ENCODE data around the gene ROR2. TPM values are rescaled to one million over a fixed set of nuclear protein-coding genes. Genes with fewer than 3 reads are reported as not detected.

The ROR2 gene
- total RNA-seq, 1 experiment from 2014 or later = 2.7 TPM

DNA sequence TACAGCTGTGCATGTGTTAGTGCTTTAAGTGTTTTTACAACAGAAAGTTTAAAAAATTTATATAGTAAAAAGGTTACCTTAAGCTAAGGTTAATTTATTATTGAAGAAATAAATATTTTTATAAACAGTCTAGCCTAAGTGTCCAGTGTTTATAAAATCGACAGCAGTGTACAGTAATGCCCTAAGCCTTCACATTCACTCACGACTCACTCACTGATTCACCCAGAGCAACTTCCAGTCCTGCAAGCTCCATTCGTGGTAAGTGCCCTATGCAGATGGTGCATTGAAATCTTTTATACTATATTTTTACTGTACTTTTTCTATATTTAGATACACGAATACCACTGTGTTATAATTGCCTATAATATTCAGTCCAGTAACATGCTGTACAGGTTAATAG lies 159.1 kb downstream of the ROR2 start:
- H4K91ac ChIP-seq (ENCODE audit: insufficient read length, low read depth, low read length) = no peak overlapping the region
- no peaks in the 10 kb centered on the region for H3K23me2 ChIP-seq (ENCODE audit: insufficient read length, low read depth, low read length, poor library complexity, severe bottlenecking)
- H2BK5ac ChIP-seq (ENCODE audit: insufficient read length, low read length) = no peak overlapping the region
- H3K4me1 Mint-ChIP-seq = no peaks in the 10 kb centered on the region
- H4K8ac ChIP-seq (replicated peaks; ENCODE audit: insufficient read length, low read depth, low read length) = no peak overlapping the region
- no peak overlapping the region for H3K4ac ChIP-seq (ENCODE audit: low read depth, low read length)
- no peak overlapping the region for H3K4me2 ChIP-seq (ENCODE audit: insufficient read depth, insufficient read length, low read length)
- H3T11ph ChIP-seq (ENCODE audit: low read length) = no peak overlapping the region
- H3K27ac ChIP-seq (ENCODE audit: insufficient read length, low read depth, low read length) = no peak overlapping the region
- H3K4me3 Mint-ChIP-seq = no peak overlapping the region
- peaks cover 0 to 10% (median 0%) of the 10 kb centered on the region in 3 experiments; a peak in 3 of 7 replicates for H3K36me3 Mint-ChIP-seq (ENCODE audit: insufficient read depth in 1 of 3, low read depth in 3 of 3)
- no peak overlapping the region for H2BK20ac ChIP-seq (ENCODE audit: low read depth, low read length, poor library complexity, severe bottlenecking)
- peaks cover 3% of the 10 kb centered on the region; the same call in 1 of the 2 replicates for H3K27me3 Mint-ChIP-seq (ENCODE audit: low read depth)
- H3K9me3 Mint-ChIP-seq = peaks cover 0 to 6% of the 10 kb centered on the region in 2 experiments; a peak in 1 of 5 replicates
- no peak overlapping the region for H3K18ac ChIP-seq (ENCODE audit: insufficient read length, low read depth, low read length)
- H4K20me1 ChIP-seq (ENCODE audit: control insufficient read depth, insufficient read depth, insufficient read length) = no peaks in the 10 kb centered on the region
- no peak overlapping the region for H2BK12ac ChIP-seq (ENCODE audit: insufficient read length, low read depth, low read length)
- no peak overlapping the region for H3K23ac ChIP-seq (ENCODE audit: insufficient read length, low read depth, low read length)
- no peaks in the 10 kb centered on the region for H3K79me1 ChIP-seq (ENCODE audit: insufficient read depth, low read depth, low read length, poor library complexity, severe bottlenecking)
- no peaks in the 10 kb centered on the region for H3K27me3 ChIP-seq (ENCODE audit: insufficient read depth, low read length)
- no peak overlapping the region for H3K27ac Mint-ChIP-seq
- H3K4me1 ChIP-seq (ENCODE audit: insufficient read depth, low read length) = no peaks in the 10 kb centered on the region
- H2AK5ac ChIP-seq (ENCODE audit: insufficient read length, low read length) = no peak overlapping the region
- no peak overlapping the region for H3K9ac ChIP-seq (ENCODE audit: extremely low read depth, insufficient read length, low read length)
- H2AFZ ChIP-seq (ENCODE audit: low read length) = no peak overlapping the region
- H3K56ac ChIP-seq (ENCODE audit: insufficient read length, low read depth, low read length) = no peak overlapping the region
- no peaks in the 10 kb centered on the region for H3K79me2 ChIP-seq (ENCODE audit: insufficient read depth, low read length)
- no peak for DNase-seq
- H3K9me3 ChIP-seq (ENCODE audit: control insufficient read depth, low read depth, low read length) = no peaks in the 10 kb centered on the region
- H4K5ac ChIP-seq (ENCODE audit: insufficient read length, low read depth, low read length) = no peak overlapping the region
- H2BK120ac ChIP-seq (ENCODE audit: low read depth, low read length, poor library complexity, severe bottlenecking) = no peak overlapping the region
- WGBS (ENCODE audit: extremely low coverage, insufficient read length, low lambda C conversion rate) = no CpG with 5 or more reads among the region's 4 CpGs
- H3K14ac ChIP-seq (ENCODE audit: insufficient read depth, low read length) = no peak overlapping the region
- H2BK15ac ChIP-seq (ENCODE audit: low read depth, low read length) = no peak overlapping the region
- TF ChIP-seq, protein P1, sequence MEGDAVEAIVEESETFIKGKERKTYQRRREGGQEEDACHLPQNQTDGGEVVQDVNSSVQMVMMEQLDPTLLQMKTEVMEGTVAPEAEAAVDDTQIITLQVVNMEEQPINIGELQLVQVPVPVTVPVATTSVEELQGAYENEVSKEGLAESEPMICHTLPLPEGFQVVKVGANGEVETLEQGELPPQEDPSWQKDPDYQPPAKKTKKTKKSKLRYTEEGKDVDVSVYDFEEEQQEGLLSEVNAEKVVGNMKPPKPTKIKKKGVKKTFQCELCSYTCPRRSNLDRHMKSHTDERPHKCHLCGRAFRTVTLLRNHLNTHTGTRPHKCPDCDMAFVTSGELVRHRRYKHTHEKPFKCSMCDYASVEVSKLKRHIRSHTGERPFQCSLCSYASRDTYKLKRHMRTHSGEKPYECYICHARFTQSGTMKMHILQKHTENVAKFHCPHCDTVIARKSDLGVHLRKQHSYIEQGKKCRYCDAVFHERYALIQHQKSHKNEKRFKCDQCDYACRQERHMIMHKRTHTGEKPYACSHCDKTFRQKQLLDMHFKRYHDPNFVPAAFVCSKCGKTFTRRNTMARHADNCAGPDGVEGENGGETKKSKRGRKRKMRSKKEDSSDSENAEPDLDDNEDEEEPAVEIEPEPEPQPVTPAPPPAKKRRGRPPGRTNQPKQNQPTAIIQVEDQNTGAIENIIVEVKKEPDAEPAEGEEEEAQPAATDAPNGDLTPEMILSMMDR (conservative IDR thresholded peaks at IDR 0.05) = no peak
